HepG2 (cell line): ENCODE measurements around the gene LDAH. TPM values are rescaled to one million over a fixed set of nuclear protein-coding genes. Genes with fewer than 3 reads are reported as not detected.

Source experiments
- ATAC-seq: fragments of 200-7000 bp; cut with Tn5 transposase; 3 replicates; pipeline ENCODE4 v1.9.1; 2020; ENCODE audit warnings: mild to moderate bottlenecking, moderate library complexity
- BruUV-seq: library from RNA; stranded (reverse); fragments of 400-500 nt; replicated peaks from 2 replicates; lab custom pipeline; 2021; lab: Mats Ljungman, UMichigan
- CTCF ChIA-PET: fragments of 300-600 bp; formaldehyde crosslinking; extraction: SDS; loops from one replicate; lab custom pipeline; 2021; ENCODE audit warnings: low total read pairs, inconsistent platforms, low intra/inter-chr PET ratio; lab: Yijun Ruan, JAX
- POLR2A ChIA-PET: fragments of 350-600 bp; sonication (Branson Sonifier 250); formaldehyde crosslinking; loops from one replicate; lab custom pipeline; 2020; ENCODE audit warnings: antibody characterized with exemption, inconsistent platforms; lab: Yijun Ruan, JAX
- DNase-seq: peaks from one replicate; pipeline ENCODE4 v3.0.0-alpha.2; 2015; ENCODE audit warnings: low spot score
- FAIRE-seq: peaks from 3 replicates; lab custom pipeline; 2011; peaks lifted over from hg19 to GRCh38; lab: Jason Lieb, UNC
- H2AFZ ChIP-seq: one replicate; pipeline ENCODE4 v1.6.1; 2011; ENCODE audit warnings: low read length, inconsistent platforms
- H3K27ac ChIP-seq: fragments of 300-600 bp; 3 replicates; pipeline ENCODE4 v1.8.0; 2011; ENCODE audit warnings: mixed run types, mild to moderate bottlenecking, mixed read lengths, low read length, inconsistent platforms; ENCODE audit not compliant: insufficient read depth; ENCODE audit errors: extremely low read length
- H3K27me3 ChIP-seq, 2 experiments: fragments of 200-600 bp in 1 of 2; 2 replicates in 1 of 2; 3 replicates in 1 of 2; pipeline versions ENCODE4 v1.6.0 to v1.8.0; 2011; ENCODE audit warnings: low read length in 2 of 2, mild to moderate bottlenecking in 2 of 2, moderate library complexity in 2 of 2, inconsistent platforms in 1 of 2; ENCODE audit not compliant: insufficient read depth in 2 of 2, control insufficient read depth in 1 of 2
- H3K36me3 ChIP-seq, 2 experiments: fragments of 200-600 bp in 1 of 2; replicated peaks in 1 of 2; 2 replicates in 1 of 2; 3 replicates in 1 of 2; pipeline versions ENCODE4 v1.5.1 to v1.8.0; 2011; ENCODE audit warnings: low read length in 2 of 2, inconsistent platforms in 1 of 2; ENCODE audit not compliant: insufficient read depth in 2 of 2, control insufficient read depth in 1 of 2
- H3K4me1 ChIP-seq: 2 replicates; pipeline ENCODE4 v1.5.1; 2012; ENCODE audit warnings: low read length, inconsistent platforms; ENCODE audit not compliant: insufficient read depth
- H3K4me2 ChIP-seq: 2 replicates; pipeline ENCODE4 v1.6.0; 2011; ENCODE audit warnings: low read depth, low read length, inconsistent platforms
- H3K4me3 ChIP-seq, 3 experiments: fragments of 200-600 bp in 1 of 3; sonication (generic), shearing (Covaris generic) in 1 of 3; replicated peaks in 1 of 3; 2 replicates each; pipeline ENCODE4 v1.5.1; 2011 to 2016; ENCODE audit warnings: low read length in 3 of 3, inconsistent platforms in 2 of 3, low read depth in 2 of 3, mild to moderate bottlenecking in 2 of 3, control low read depth in 1 of 3, mixed read lengths in 1 of 3; ENCODE audit not compliant: insufficient read depth in 1 of 3
- H3K79me2 ChIP-seq: one replicate; pipeline ENCODE4 v1.6.1; 2011; ENCODE audit warnings: low read length, inconsistent platforms; ENCODE audit not compliant: insufficient read depth
- H3K9ac ChIP-seq: 2 replicates; pipeline ENCODE4 v1.6.0; 2011; ENCODE audit warnings: mild to moderate bottlenecking, low read depth, low read length, inconsistent platforms; ENCODE audit not compliant: insufficient read depth
- H3K9me3 ChIP-seq: 2 replicates; pipeline ENCODE4 v1.5.1; 2012; ENCODE audit warnings: mild to moderate bottlenecking, low read length
- H4K20me1 ChIP-seq: 2 replicates; pipeline ENCODE4 v1.6.0; 2011; ENCODE audit warnings: inconsistent platforms, mild to moderate bottlenecking, low read length, moderate library complexity; ENCODE audit not compliant: insufficient read depth
- AGO2 ChIP-seq: fragments of 200-400 bp; formaldehyde crosslinking; optimal IDR thresholded peaks from 2 replicates; pipeline ENCODE3; 2017; ENCODE audit warnings: mild to moderate bottlenecking, low read depth, low read length, moderate library complexity
- DNMT1 ChIP-seq: sonication (generic); formaldehyde crosslinking; IDR thresholded peaks from 2 replicates; pipeline ENCODE4 v1.5.1; 2020; ENCODE audit warnings: mild to moderate bottlenecking, missing genetic modification reagents
- ZFP36 ChIP-seq: fragments of 150-350 bp; IDR thresholded peaks from 2 replicates; pipeline ENCODE4 v1.6.1; 2018; ENCODE audit warnings: borderline replicate concordance, low read length, low read depth; ENCODE audit not compliant: partially characterized antibody
- ZNF605 ChIP-seq: sonication (generic); formaldehyde crosslinking; IDR thresholded peaks from 2 replicates; pipeline ENCODE4 v1.8.0; 2022; ENCODE audit warnings: mild to moderate bottlenecking, missing genetic modification reagents
- WGBS: methylation state at CpG from one replicate; pipeline ENCODE4 v1.1.6; 2017; ENCODE audit warnings: low lambda C conversion rate; 5-methylcytosine and 5-hydroxymethylcytosine counted together
- in situ Hi-C: cut with HindIII; loops from 2 replicates; pipeline ENCODE4 v1.10.0; 2017; ENCODE audit warnings: low pct_unique_long_range_greater_than_20kb; ENCODE audit not compliant: extremely low pct_ligation_motif_present
- intact Hi-C: fragments of 100-400 bp; cut with micrococcal nuclease; formaldehyde crosslinking; loops from one replicate; pipeline ENCODE4 v1.10.0; 2022; ENCODE audit not compliant: unreplicated experiment
- polyA plus RNA-seq, 8 experiments: library from polyadenylated mRNA; depleted of rRNA in 3 of 8; stranded (reverse) in 7 of 8; unstranded in 1 of 8; fragments of >200 nt; fragmentation: Illumina TruSeq in 4 of 8; extraction: Trizol in 4 of 8; gene quantifications; 2 replicates each; pipeline versions ENCODE4 v1.2.1 to v1.2.3, GENCODE V29; 2011 to 2016; ENCODE audit warnings: low read depth in 4 of 8, missing spikeins in 1 of 8, mixed read lengths in 1 of 8; ENCODE audit not compliant: insufficient read depth in 1 of 8
- total RNA-seq, 5 experiments: library from RNA; depleted of rRNA; stranded (reverse); fragments of >200 nt; fragmentation: Illumina TruSeq; extraction: Trizol; gene quantifications; 2 replicates each; pipeline ENCODE4 v1.2.3, GENCODE V29; 2016; ENCODE audit warnings: low read depth in 1 of 5

LDAH gene
- total and polyA plus RNA-seq, 2 of the 13 experiments (the other 11 are each of a cell fraction or from before 2014, with no cell fraction given), result 28.8 to 46.2 TPM

DNA sequence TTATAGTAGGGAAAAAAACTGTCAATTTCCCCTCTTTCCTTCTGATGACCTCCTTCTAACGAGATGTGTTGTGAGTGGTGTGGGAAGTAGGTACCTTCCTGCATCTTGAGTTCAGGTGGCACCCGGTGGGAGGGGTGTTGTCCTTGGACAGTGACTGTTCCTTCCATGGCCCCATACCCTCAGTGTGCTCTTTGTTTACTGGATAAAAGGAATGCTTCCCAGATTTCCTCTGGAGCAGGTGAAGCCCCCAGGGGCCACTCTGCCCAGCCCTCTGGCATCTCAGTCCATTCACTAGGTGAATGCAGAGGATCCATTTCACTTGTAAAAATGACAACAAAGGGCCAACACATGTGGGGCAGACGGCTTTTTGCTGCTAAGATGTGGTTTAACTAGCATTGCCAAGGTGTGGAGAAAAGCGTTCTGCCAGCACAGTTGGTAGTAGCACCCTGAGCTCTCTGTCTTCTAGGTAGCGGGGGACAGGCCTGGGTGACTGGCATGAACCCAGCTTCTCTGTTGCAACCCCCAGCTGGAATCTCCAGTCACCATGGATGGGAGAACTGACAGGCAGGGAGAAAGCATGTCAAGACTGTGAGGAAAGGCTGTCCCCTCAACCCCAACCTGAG, 149.1 kb downstream of the LDAH start:
- POLR2A ChIA-PET, result interaction anchor here (1.3 to 6.3 kb wide), 2 partner anchors 10 to 22 kb away, joined by 5 to 216 read pairs; partner anchors contain the start of genes GDF7 and HS1BP3
- BruUV-seq, result no TSS peak

DNA sequence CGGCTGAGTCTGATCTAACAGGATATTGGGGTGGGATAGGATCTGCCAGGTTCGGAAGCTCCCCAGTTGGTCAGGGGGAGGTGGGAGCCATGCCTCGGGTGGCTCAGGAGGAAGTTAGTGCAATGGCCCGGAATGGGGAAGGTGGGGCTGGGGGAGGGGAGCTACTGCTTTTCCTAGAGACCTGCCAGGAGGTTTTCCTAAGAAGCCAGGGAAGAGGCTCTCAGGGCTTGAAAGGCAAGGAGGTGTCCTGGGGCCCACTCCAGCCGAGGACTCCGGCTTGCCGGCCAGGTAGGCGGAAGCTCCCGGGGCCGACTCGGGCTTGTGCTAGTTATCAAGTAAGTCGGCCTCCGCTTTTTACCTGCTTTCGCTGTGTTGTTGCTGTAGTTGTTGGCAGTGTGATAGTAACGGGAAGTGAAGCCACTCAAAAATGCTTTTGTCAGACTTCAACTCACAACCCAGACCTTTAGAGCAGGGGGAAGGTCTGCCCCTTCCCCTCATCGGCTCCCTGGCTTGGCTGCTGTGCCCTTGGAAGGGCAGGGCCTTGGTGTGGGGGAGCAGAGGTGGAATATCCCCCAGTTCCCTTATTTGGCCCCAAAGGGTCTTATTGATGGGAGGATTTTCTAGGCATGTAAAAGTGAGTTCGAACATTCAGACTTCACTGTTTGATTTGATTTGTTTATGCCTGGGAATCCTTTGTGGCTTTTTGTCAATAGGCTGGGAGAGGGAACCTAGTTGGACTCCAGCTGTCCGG, 150.5 kb downstream of the LDAH start:
- intact Hi-C loops, result no loop called here
- Histone ChIP-seq H3K9me3 (no peaks in the 10 kb centered on the region), H3K4me2 (no peak overlapping the region), H3K27me3 (no peaks in the 10 kb centered on the region; a peak in 2 of 5 replicates), H3K79me2 (peaks cover 17% of the 10 kb centered on the region), H3K36me3 (peaks cover 0 to 7% of the 10 kb centered on the region in 2 experiments; a peak in 2 of 5 replicates), H3K27ac (no peak overlapping the region), H3K4me3 (no peak overlapping the region), H3K4me1 (peaks cover 55% of the 10 kb centered on the region), H4K20me1 (no peaks in the 10 kb centered on the region), H3K9ac (no peak overlapping the region), H2AFZ (no peak overlapping the region)
- ATAC-seq (no peak), DNase-seq (no peak), FAIRE-seq (no peak)
- TSS peak; percentile 8 for BruUV-seq
- ChIA-PET CTCF (no interaction called here), POLR2A (no interaction called here)
- TF ChIP-seq DNMT1 (no peak), AGO2 (peak; percentile 58)
- in situ Hi-C loops, result loop anchor here (25.0 kb wide), 1 partner anchor 290 kb away; no protein-coding TSS in a partner anchor
- 94% methylated on average over 18 of the region's 18 CpGs for WGBS

More for the DNA sequence above, 149.1 kb downstream of the LDAH start:
- intact Hi-C loops, result no loop called here
- no peak for DNase-seq
- no peaks in the 10 kb centered on the region for H3K27me3 ChIP-seq
- no peak overlapping the region for H3K27ac ChIP-seq
- no peak for FAIRE-seq
- H3K9ac ChIP-seq, result no peak overlapping the region
- peaks cover 0 to 7% of the 10 kb centered on the region in 2 experiments; a peak in 2 of 5 replicates for H3K36me3 ChIP-seq
- TF ChIP-seq ZFP36 (no peak), ZNF605 (CRISPR knock-in tag) (0 out of 2 replicates have a peak, but pooled peaks have one; percentile 30)
- H3K4me2 ChIP-seq, result no peak overlapping the region
- peaks cover 4% of the 10 kb centered on the region for H3K79me2 ChIP-seq
- WGBS, result 84% methylated on average over 4 of the region's 5 CpGs
- H4K20me1 ChIP-seq, result no peaks in the 10 kb centered on the region
- H3K4me1 ChIP-seq, result peaks cover 48% of the 10 kb centered on the region
- H3K4me3 ChIP-seq, result no peak overlapping the region
- H2AFZ ChIP-seq, result no peak overlapping the region
- no peak for ATAC-seq
- no peaks in the 10 kb centered on the region for H3K9me3 ChIP-seq
- CTCF ChIA-PET, result no interaction called here
- in situ Hi-C loops, result loop anchor here (25.0 kb wide), 1 partner anchor 289 kb away; no protein-coding TSS in a partner anchor
